ENCODE measurements around the gene TRPM2. TPM values are rescaled to one million over a fixed set of nuclear protein-coding genes. Genes with fewer than 3 reads are reported as not detected.

Gene TRPM2
- total and polyA plus RNA-seq, 2 of the 8 experiments (the other 6 are each of a cell fraction or from before 2014, with no cell fraction given): 0.27 to 0.28 TPM

DNA sequence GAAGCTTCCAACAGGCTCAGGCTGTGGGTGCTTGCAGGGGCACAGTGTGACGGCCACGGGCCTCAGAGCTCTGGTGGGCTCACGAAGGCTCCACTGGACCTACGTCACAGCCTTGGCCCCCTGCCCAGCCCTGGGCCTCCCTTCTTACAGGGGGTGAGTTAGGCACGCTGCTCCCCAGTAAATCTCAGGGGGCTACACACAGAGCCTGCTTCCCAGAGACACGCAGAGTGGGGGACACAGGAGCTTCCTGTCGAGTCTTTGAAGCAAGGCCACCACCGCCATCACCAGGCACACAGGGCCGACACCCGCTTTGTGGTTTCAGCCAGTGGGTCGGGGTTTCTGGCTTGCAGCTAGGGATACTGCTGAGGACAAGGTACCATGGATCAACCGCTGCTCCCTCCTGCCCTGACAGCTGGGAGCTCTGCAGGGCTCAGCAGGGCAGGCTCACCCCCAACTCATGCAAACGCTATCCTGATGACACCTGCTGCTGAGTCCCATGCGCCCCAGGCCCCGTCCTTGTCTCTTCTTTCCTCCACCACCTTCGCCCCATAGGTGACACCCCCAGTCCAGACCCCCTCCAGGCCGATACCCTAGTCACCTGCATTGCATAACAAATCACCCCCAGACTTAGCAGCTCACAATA is 8.8 kb upstream of the TRPM2 start:
- WGBS, 2 experiments (ENCODE audit: extremely low coverage in 1 of 2, insufficient coverage in 1 of 2, insufficient read length in 1 of 2, insufficient replicate concordance in 2 of 2, low coverage in 1 of 2, low lambda C conversion rate in 2 of 2, missing lambda C conversion rate in 1 of 2): 89% methylated on average over 15 of the region's 17 CpGs; no CpG with 5 or more reads in 1 of the 2 experiments
- no peak overlapping the region for H3K4ac ChIP-seq (replicated peaks; ENCODE audit: insufficient read length, low read depth, low read length)
- H3K27ac ChIP-seq (ENCODE audit: low read depth, low read length): no peak overlapping the region
- H3K79me2 ChIP-seq (ENCODE audit: control insufficient read depth in 1 of 2, insufficient read depth in 2 of 2, low read length in 2 of 2): no peaks in the 10 kb centered on the region
- H2BK120ac ChIP-seq (replicated peaks; ENCODE audit: low read depth, low read length): no peak overlapping the region
- H2BK15ac ChIP-seq (ENCODE audit: low read length): 0 out of 2 replicates have a peak overlapping the region, but pooled peaks have one; percentile 61
- no peak overlapping the region for H3K14ac ChIP-seq (ENCODE audit: insufficient read length)
- H2AK5ac ChIP-seq (ENCODE audit: low read depth, low read length): no peak overlapping the region
- DNase-seq (ENCODE audit: low read depth in 1 of 2, low spot score in 2 of 2) (no peak), FAIRE-seq (no peak)
- no peak overlapping the region for H3K23ac ChIP-seq (ENCODE audit: insufficient read length)
- H3K9me3 ChIP-seq (ENCODE audit: insufficient read depth in 2 of 2, low read depth in 1 of 2, low read length in 1 of 2): no peaks in the 10 kb centered on the region
- no peak overlapping the region for H2BK5ac ChIP-seq (ENCODE audit: low read depth, low read length)
- no peaks in the 10 kb centered on the region for H3K36me3 ChIP-seq (ENCODE audit: control insufficient read depth in 2 of 4, insufficient read depth in 4 of 4, low read length in 3 of 4)
- H4K8ac ChIP-seq (ENCODE audit: extremely low read depth, insufficient read depth, low read length): peak overlapping the region; percentile 71; the same call in 1 of the 2 replicates
- ChIA-PET CTCF (ENCODE audit: partially characterized antibody) (interaction anchor here (0.6 to 2.5 kb wide), 12 partner anchors 14 to 449 kb away, joined by 3 to 11 read pairs (median 4); no protein-coding TSS in a partner anchor), POLR2A (ENCODE audit: partially characterized antibody) (interaction anchor here (1.0 to 2.5 kb wide), 2 partner anchors 11 to 16 kb away, joined by 3 to 11 read pairs; no protein-coding TSS in a partner anchor)
- H3K18ac ChIP-seq (ENCODE audit: extremely low read depth, low read length): no peak overlapping the region
- no peak overlapping the region for H3K9ac ChIP-seq (replicated peaks in 1 of 4; ENCODE audit: extremely low read depth in 1 of 4, low read depth in 3 of 4, low read length in 3 of 4)
- H2BK20ac ChIP-seq (ENCODE audit: low read length): no peak overlapping the region
- H3K4me3 ChIP-seq (ENCODE audit: extremely low read depth in 1 of 4, insufficient read depth in 2 of 4, low read depth in 3 of 4, low read length in 4 of 4): no peak overlapping the region
- H4K91ac ChIP-seq (replicated peaks; ENCODE audit: insufficient read length, low read length): peak overlapping the region; percentile 72
- H3K4me2 ChIP-seq (ENCODE audit: insufficient read depth in 1 of 2, low read depth in 2 of 2, low read length in 2 of 2): no peak overlapping the region
- no peak overlapping the region for H4K5ac ChIP-seq (ENCODE audit: insufficient read length, low read depth, low read length)
- no peak overlapping the region for H3K56ac ChIP-seq (replicated peaks; ENCODE audit: insufficient read length, low read depth, low read length)
- peaks cover 5 to 10% (median 9%) of the 10 kb centered on the region in 4 experiments; a peak in 6 of 7 replicates for H3K27me3 ChIP-seq (replicated peaks in 1 of 4; ENCODE audit: control insufficient read depth in 3 of 4, extremely low read depth in 1 of 4, insufficient read depth in 3 of 4, low read length in 3 of 4)
- no peak overlapping the region for H2AFZ ChIP-seq (ENCODE audit: low read length)
- no peaks in the 10 kb centered on the region; a peak in 2 of 7 replicates for H3K4me1 ChIP-seq (replicated peaks in 1 of 4; ENCODE audit: control insufficient read depth in 3 of 4, insufficient read depth in 4 of 4, low read length in 3 of 4)
- peaks cover 1% of the 10 kb centered on the region; the same call in 1 of the 2 replicates for H3K23me2 ChIP-seq (ENCODE audit: low read depth, low read length)
- no peak overlapping the region for H2BK12ac ChIP-seq (ENCODE audit: low read depth, low read length)
- peaks cover 0 to 2% of the 10 kb centered on the region in 2 experiments for H4K20me1 ChIP-seq (replicated peaks in 1 of 2; ENCODE audit: control insufficient read depth in 1 of 2, insufficient read depth in 2 of 2, low read length in 2 of 2)
- H3K79me1 ChIP-seq (ENCODE audit: low read depth, low read length): no peaks in the 10 kb centered on the region
- TF ChIP-seq CREB1 (IDR thresholded peaks at IDR 0.05) (no peak), CEBPB (IDR thresholded peaks at IDR 0.05; ENCODE audit: low read depth, low read length) (no peak), SRF (IDR thresholded peaks at IDR 0.05; ENCODE audit: low read depth, low read length) (no peak), E2F6 (IDR thresholded peaks at IDR 0.05) (no peak), CBX5 (IDR thresholded peaks at IDR 0.05; ENCODE audit: low read depth, low read length) (no peak), TAF7 (optimal IDR thresholded peaks at IDR 0.05; ENCODE audit: borderline replicate concordance, low read depth, low read length) (no peak), CHD1 (IDR thresholded peaks at IDR 0.05; ENCODE audit: low read depth, low read length) (no peak), JUND (IDR thresholded peaks at IDR 0.05; ENCODE audit: low read length) (no peak), CTBP2 (IDR thresholded peaks at IDR 0.05; ENCODE audit: borderline replicate concordance, insufficient read depth, insufficient read length, low read length) (no peak), PHF8 (conservative IDR thresholded peaks at IDR 0.05; ENCODE audit: low read depth, low read length) (no peak), TAF1 (IDR thresholded peaks at IDR 0.05; ENCODE audit: low read depth, low read length) (no peak), NRF1 (IDR thresholded peaks at IDR 0.05; ENCODE audit: low read depth, low read length) (no peak), KDM1A (IDR thresholded peaks at IDR 0.05; ENCODE audit: borderline replicate concordance, low read length) (no peak)

All from H1 (cell line).